Right ventricle myocardium inferior (tissue), 1 donor: ENCODE data around the gene ZNF618. TPM values are rescaled to one million over a fixed set of nuclear protein-coding genes. Genes with fewer than 3 reads are reported as not detected.
"Not testable (repeated sequence)": the region's sequence is repeated elsewhere in the genome, so short reads cannot be mapped to it uniquely, and the experiment has no call there.

Experiments used
- ATAC-seq: fragments of 200-7000 bp; cut with Tn5 transposase; one replicate; pipeline ENCODE4 v1.9.1; 2020; ENCODE audit warnings: mild to moderate bottlenecking, moderate library complexity
- DNase-seq: peaks from one replicate; pipeline ENCODE4 v3.0.0; 2021; ENCODE audit errors: missing footprints
- intact Hi-C: fragments of 100-400 bp; cut with DNase I; formaldehyde crosslinking; loops from one replicate; pipeline ENCODE4 v1.11.0; 2022
- total RNA-seq: library from RNA; stranded (reverse); fragmentation: NEBNext Ultra II Directional; extraction: Animal tissue kit (Norgen Biotek cat#: 25700); gene quantifications from one replicate; pipeline ENCODE4 v1.2.1, GENCODE V29; 2021
- donor health status: DM: no; HTN: yes; CAD: no; lungs with severe emphysema.

The ZNF618 gene
- total RNA-seq, 1 donor from 2014 or later = 1.6 TPM

GRCh38 chr9:114037249-114037648, 161.1 kb downstream of the ZNF618 start:
- ATAC-seq (no peak), DNase-seq (no peak)
- intact Hi-C loops = loop anchor here (10.0 kb wide), 1 partner anchor 152 kb away; no protein-coding TSS in a partner anchor

GRCh38 chr9:114037961-114038723, 162.0 kb downstream of the ZNF618 start:
- intact Hi-C loops = loop anchor here (10.0 kb wide), 1 partner anchor 153 kb away; no protein-coding TSS in a partner anchor
- DNase-seq (no peak), ATAC-seq (no peak)

GRCh38 chr9:114038724-114039313, 162.7 kb downstream of the ZNF618 start:
- intact Hi-C loops = loop anchor here (10.0 kb wide), 1 partner anchor 154 kb away; no protein-coding TSS in a partner anchor
- ATAC-seq (no peak), DNase-seq (no peak)

- no peak for DNase-seq
- ATAC-seq = no peak
- intact Hi-C loops = loop anchor here (10.0 kb wide), 1 partner anchor 155 kb away; no protein-coding TSS in a partner anchor
Measured at GRCh38 chr9:114039484-114039883, 163.4 kb downstream of the ZNF618 start.

GRCh38 chr9:114043660-114044059, 167.6 kb downstream of the ZNF618 start:
- intact Hi-C loops, DNase-seq, ATAC-seq: not testable (repeated sequence)

GRCh38 chr9:114046237-114046755, 170.2 kb downstream of the ZNF618 start:
- ATAC-seq = no peak
- intact Hi-C loops = no loop called here
- no peak for DNase-seq

GRCh38 chr9:114046875-114047274, 170.8 kb downstream of the ZNF618 start:
- intact Hi-C loops = no loop called here
- ATAC-seq = no peak
- DNase-seq = no peak

- ATAC-seq (no peak), DNase-seq (no peak)
- intact Hi-C loops = no loop called here
Measured at GRCh38 chr9:114047717-114048116, 171.6 kb downstream of the ZNF618 start.

- ATAC-seq (no peak), DNase-seq (no peak)
- intact Hi-C loops = no loop called here
Measured at GRCh38 chr9:114048533-114049415, 172.7 kb downstream of the ZNF618 start.

- intact Hi-C loops = no loop called here
- DNase-seq (no peak), ATAC-seq (no peak)
Measured at GRCh38 chr9:114049441-114050225, 173.5 kb downstream of the ZNF618 start.

- DNase-seq = no peak
- intact Hi-C loops = no loop called here
Measured at GRCh38 chr9:114050226-114050568, 174.1 kb downstream of the ZNF618 start.

GRCh38 chr9:114050646-114051045, 174.5 kb downstream of the ZNF618 start:
- intact Hi-C loops = no loop called here
- ATAC-seq = no peak
- DNase-seq = no peak

More at GRCh38 chr9:114050226-114050568, 174.1 kb downstream of the ZNF618 start:
- ATAC-seq = no peak

GRCh38 chr9:114051281-114051680, 175.2 kb downstream of the ZNF618 start:
- intact Hi-C loops = no loop called here
- no peak for ATAC-seq
- DNase-seq = no peak

- ATAC-seq = no peak
- no peak for DNase-seq
- intact Hi-C loops = no loop called here
Measured at GRCh38 chr9:114051706-114052105, 175.6 kb downstream of the ZNF618 start.

GRCh38 chr9:114053246-114054005, 177.3 kb downstream of the ZNF618 start:
- intact Hi-C loops = no loop called here
- ATAC-seq = no peak
- no peak for DNase-seq

- ATAC-seq = no peak
- intact Hi-C loops = no loop called here
Measured at GRCh38 chr9:114054191-114054690, 178.1 kb downstream of the ZNF618 start.

GRCh38 chr9:114055061-114055460, 179.0 kb downstream of the ZNF618 start:
- intact Hi-C loops = no loop called here
- ATAC-seq = no peak
- DNase-seq = no peak

More at GRCh38 chr9:114054191-114054690, 178.1 kb downstream of the ZNF618 start:
- DNase-seq = no peak
